ENCODE data around the gene MGLL. TPM values are rescaled to one million over a fixed set of nuclear protein-coding genes. Genes with fewer than 3 reads are reported as not detected.

The MGLL gene
- total RNA-seq, 2 experiments from 2014 or later: 0.28 to 0.38 TPM

DNA sequence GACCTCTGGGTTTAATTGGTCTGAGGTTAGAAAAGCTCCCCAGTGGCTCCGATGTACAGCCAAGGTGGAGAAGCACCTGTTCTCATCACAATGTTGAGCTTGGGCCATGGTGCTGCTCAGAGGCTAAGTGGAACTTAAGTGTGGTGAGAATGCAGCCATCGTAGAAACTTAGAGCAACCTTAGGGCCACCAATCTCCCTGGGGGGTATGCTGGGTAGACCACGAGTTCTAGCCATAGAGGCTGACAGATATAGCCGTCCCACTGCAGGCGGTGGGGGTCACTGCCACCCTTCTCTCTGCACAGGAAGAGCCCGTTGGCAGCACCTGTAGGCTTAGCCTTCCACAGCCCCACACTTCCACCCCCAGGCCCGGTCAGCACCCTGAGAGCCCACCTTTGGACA is 38.0 kb downstream of the MGLL start:
- H3K27me3 Mint-ChIP-seq: no peaks in the 10 kb centered on the region
- POLR2A ChIA-PET: no interaction called here
- Histone ChIP-seq H3K27ac (ENCODE audit: low read depth in 1 of 2, low read length in 2 of 2) (no peak overlapping the region), H3K4me1 (ENCODE audit: insufficient read depth, low read length) (no peaks in the 10 kb centered on the region), H3K27me3 (ENCODE audit: control insufficient read depth in 1 of 2, insufficient read depth in 2 of 2, low read length in 2 of 2) (no peaks in the 10 kb centered on the region), H3K9me3 (ENCODE audit: control insufficient read depth in 1 of 2, insufficient read depth in 1 of 2, low read length in 2 of 2) (no peaks in the 10 kb centered on the region), H3K36me3 (ENCODE audit: insufficient read depth, low read length) (no peaks in the 10 kb centered on the region), H3K4me3 (ENCODE audit: low read length) (no peak overlapping the region)
- intact Hi-C loops (cut with DNase I, micrococcal nuclease): no loop called here
- DNase-seq (no peak), ATAC-seq (ENCODE audit: poor library complexity) (no peak)
- H3K9me3 Mint-ChIP-seq: no peaks in the 10 kb centered on the region
- no peak for TF ChIP-seq CTCF (IDR thresholded peaks at IDR 0.05)
- no peak overlapping the region for H3K27ac Mint-ChIP-seq
- no peaks in the 10 kb centered on the region for H3K4me1 Mint-ChIP-seq (ENCODE audit: low read depth)
- no peak overlapping the region for H3K4me3 Mint-ChIP-seq
- CTCF ChIA-PET: no interaction called here
- no peaks in the 10 kb centered on the region for H3K36me3 Mint-ChIP-seq (ENCODE audit: low read depth)

DNA sequence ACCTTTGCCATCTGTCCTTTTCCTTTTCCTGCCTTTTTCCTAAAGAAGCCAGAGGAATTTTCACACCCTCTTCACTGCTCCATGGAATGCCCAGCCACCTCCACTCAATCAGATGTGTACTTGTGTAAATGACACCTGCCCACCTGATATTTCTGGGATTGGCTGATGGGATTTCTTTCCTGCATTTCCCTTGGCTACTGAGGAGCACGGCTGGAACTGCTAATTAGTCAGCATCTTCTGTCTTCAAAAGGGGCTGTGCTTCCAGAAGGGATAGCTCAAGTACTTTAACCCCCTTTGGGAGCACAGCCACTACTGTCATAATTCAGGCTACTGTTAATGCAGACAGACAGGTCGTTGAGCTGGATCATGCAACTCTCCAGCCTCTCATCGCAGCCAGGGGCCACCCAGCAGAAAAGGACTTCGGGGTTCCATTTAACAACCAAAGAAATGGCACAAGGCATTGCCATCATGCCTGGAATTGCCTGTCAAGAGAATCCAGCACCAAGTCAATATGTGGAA is 38.6 kb downstream of the MGLL start:
- H3K4me1 ChIP-seq (ENCODE audit: insufficient read depth, low read length): no peaks in the 10 kb centered on the region
- H3K36me3 ChIP-seq (ENCODE audit: insufficient read depth, low read length): no peaks in the 10 kb centered on the region
- H3K4me3 ChIP-seq (ENCODE audit: low read length): no peak overlapping the region
- Mint-ChIP-seq H3K27ac (no peak overlapping the region), H3K4me3 (no peak overlapping the region), H3K36me3 (ENCODE audit: low read depth) (no peaks in the 10 kb centered on the region), H3K9me3 (no peaks in the 10 kb centered on the region), H3K27me3 (no peaks in the 10 kb centered on the region), H3K4me1 (ENCODE audit: low read depth) (no peaks in the 10 kb centered on the region)
- CTCF ChIA-PET: no interaction called here
- no peak for TF ChIP-seq CTCF (IDR thresholded peaks at IDR 0.05)
- H3K27ac ChIP-seq (ENCODE audit: low read depth in 1 of 2, low read length in 2 of 2): no peak overlapping the region
- no peaks in the 10 kb centered on the region for H3K27me3 ChIP-seq (ENCODE audit: control insufficient read depth in 1 of 2, insufficient read depth in 2 of 2, low read length in 2 of 2)
- ATAC-seq (ENCODE audit: poor library complexity) (no peak), DNase-seq (no peak)
- intact Hi-C loops (cut with DNase I, micrococcal nuclease): no loop called here
- POLR2A ChIA-PET: no interaction called here
- H3K9me3 ChIP-seq (ENCODE audit: control insufficient read depth in 1 of 2, insufficient read depth in 1 of 2, low read length in 2 of 2): no peaks in the 10 kb centered on the region

GRCh38 chr3:127783166-127783565 is 39.1 kb downstream of the MGLL start:
- H3K4me1 ChIP-seq (ENCODE audit: insufficient read depth, low read length): no peaks in the 10 kb centered on the region
- Mint-ChIP-seq H3K27me3 (no peaks in the 10 kb centered on the region), H3K4me3 (no peak overlapping the region), H3K9me3 (no peaks in the 10 kb centered on the region), H3K36me3 (ENCODE audit: low read depth) (no peaks in the 10 kb centered on the region), H3K27ac (no peak overlapping the region), H3K4me1 (ENCODE audit: low read depth) (no peaks in the 10 kb centered on the region)
- no peak overlapping the region for H3K4me3 ChIP-seq (ENCODE audit: low read length)
- H3K27ac ChIP-seq (ENCODE audit: low read depth in 1 of 2, low read length in 2 of 2): no peak overlapping the region
- no peaks in the 10 kb centered on the region for H3K27me3 ChIP-seq (ENCODE audit: control insufficient read depth in 1 of 2, insufficient read depth in 2 of 2, low read length in 2 of 2)
- ChIA-PET CTCF (no interaction called here), POLR2A (no interaction called here)
- no peaks in the 10 kb centered on the region for H3K36me3 ChIP-seq (ENCODE audit: insufficient read depth, low read length)
- no peak for TF ChIP-seq CTCF (IDR thresholded peaks at IDR 0.05)
- DNase-seq (no peak), ATAC-seq (ENCODE audit: poor library complexity) (no peak)
- intact Hi-C loops (cut with DNase I, micrococcal nuclease): no loop called here
- no peaks in the 10 kb centered on the region for H3K9me3 ChIP-seq (ENCODE audit: control insufficient read depth in 1 of 2, insufficient read depth in 1 of 2, low read length in 2 of 2)

Measured in CD4-positive, alpha-beta T cell (primary cell).